Measurements from ENCODE around the gene VWA2.
"Not testable (repeated sequence)": the region's sequence is repeated elsewhere in the genome, so short reads cannot be mapped to it uniquely, and the experiment has no call there.

The VWA2 gene

GRCh38 chr10:114322344-114322743, 83.3 kb downstream of the VWA2 start:
- no peak for DNase-seq

- DNase-seq: no peak
These were observed 84.0 kb downstream of the VWA2 start for GRCh38 chr10:114323023-114323422.

- no peak for DNase-seq
These were observed 87.7 kb downstream of the VWA2 start for GRCh38 chr10:114326795-114327194.

- no peak for DNase-seq
These were observed 88.7 kb downstream of the VWA2 start for GRCh38 chr10:114327537-114328440.

- DNase-seq: no peak
These were observed 89.4 kb downstream of the VWA2 start for GRCh38 chr10:114328441-114328812.

GRCh38 chr10:114328874-114329273, 89.8 kb downstream of the VWA2 start:
- no peak for DNase-seq

GRCh38 chr10:114329634-114330365, 90.7 kb downstream of the VWA2 start:
- DNase-seq: no peak

GRCh38 chr10:114332301-114333192, 93.5 kb downstream of the VWA2 start:
- DNase-seq: no peak

GRCh38 chr10:114333441-114333840, 94.4 kb downstream of the VWA2 start:
- not testable (repeated sequence) for DNase-seq

- DNase-seq: no peak
These were observed 95.2 kb downstream of the VWA2 start for GRCh38 chr10:114334301-114334700.

GRCh38 chr10:114335614-114336013, 96.6 kb downstream of the VWA2 start:
- DNase-seq: no peak

GRCh38 chr10:114336823-114337509, 97.9 kb downstream of the VWA2 start:
- no peak for DNase-seq

GRCh38 chr10:114337510-114338462, 98.7 kb downstream of the VWA2 start:
- DNase-seq: no peak

- no peak for DNase-seq
These were observed 101.8 kb downstream of the VWA2 start for GRCh38 chr10:114340816-114341215.

Data from 8988T (cell line).